ENCODE data around the gene RHOB. TPM values are rescaled to one million over a fixed set of nuclear protein-coding genes. Genes with fewer than 3 reads are reported as not detected.

Gene RHOB
- total and polyA plus RNA-seq, 4 donors: 82.6 to 634 (median 160) TPM

DNA sequence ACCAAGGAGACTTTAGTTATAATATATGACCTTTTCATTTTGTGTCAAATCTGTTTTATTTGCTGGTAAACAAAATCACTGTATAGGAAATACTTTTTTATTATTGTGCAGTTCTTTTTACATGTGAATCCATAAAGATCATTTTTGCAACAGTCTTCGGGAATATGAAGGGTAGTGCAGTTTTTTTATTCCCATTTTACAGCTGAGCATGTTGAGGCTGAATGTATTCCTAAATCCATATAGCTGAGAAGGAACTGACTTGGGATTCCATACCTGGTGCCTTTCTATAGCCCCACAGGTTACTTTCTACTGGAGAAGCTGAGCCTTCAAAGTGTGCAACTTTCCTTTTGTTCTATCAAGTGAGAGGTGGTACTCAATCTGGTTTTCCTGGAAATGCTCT lies 29.6 kb downstream of the RHOB start (continued):
- TF ChIP-seq, protein P1, sequence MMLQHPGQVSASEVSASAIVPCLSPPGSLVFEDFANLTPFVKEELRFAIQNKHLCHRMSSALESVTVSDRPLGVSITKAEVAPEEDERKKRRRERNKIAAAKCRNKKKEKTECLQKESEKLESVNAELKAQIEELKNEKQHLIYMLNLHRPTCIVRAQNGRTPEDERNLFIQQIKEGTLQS (IDR thresholded peaks at IDR 0.05): no peak
- TF ChIP-seq, protein P2, sequence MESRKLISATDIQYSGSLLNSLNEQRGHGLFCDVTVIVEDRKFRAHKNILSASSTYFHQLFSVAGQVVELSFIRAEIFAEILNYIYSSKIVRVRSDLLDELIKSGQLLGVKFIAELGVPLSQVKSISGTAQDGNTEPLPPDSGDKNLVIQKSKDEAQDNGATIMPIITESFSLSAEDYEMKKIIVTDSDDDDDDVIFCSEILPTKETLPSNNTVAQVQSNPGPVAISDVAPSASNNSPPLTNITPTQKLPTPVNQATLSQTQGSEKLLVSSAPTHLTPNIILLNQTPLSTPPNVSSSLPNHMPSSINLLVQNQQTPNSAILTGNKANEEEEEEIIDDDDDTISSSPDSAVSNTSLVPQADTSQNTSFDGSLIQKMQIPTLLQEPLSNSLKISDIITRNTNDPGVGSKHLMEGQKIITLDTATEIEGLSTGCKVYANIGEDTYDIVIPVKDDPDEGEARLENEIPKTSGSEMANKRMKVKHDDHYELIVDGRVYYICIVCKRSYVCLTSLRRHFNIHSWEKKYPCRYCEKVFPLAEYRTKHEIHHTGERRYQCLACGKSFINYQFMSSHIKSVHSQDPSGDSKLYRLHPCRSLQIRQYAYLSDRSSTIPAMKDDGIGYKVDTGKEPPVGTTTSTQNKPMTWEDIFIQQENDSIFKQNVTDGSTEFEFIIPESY (IDR thresholded peaks at IDR 0.05): no peak

- H3K4me1 ChIP-seq (ENCODE audit: control insufficient read depth in 4 of 4, insufficient read depth in 4 of 4, low read length in 3 of 4): peaks cover 17 to 32% (median 29%) of the 10 kb centered on the region in 4 donors
- no peak overlapping the region for H3K9ac ChIP-seq (ENCODE audit: low read depth in 1 of 2, low read length in 2 of 2)
- DNase-seq (ENCODE audit: low spot score): no peak
- H3K9me3 ChIP-seq (ENCODE audit: control insufficient read depth in 4 of 4, low read length in 3 of 4): no peaks in the 10 kb centered on the region
- TF ChIP-seq TAF1 (conservative IDR thresholded peaks at IDR 0.05) (no peak), EGR1 (IDR thresholded peaks at IDR 0.05; ENCODE audit: low read depth in 2 of 2) (no peak), HNF4G (IDR thresholded peaks at IDR 0.05) (no peak), FOXA2 (IDR thresholded peaks at IDR 0.05) (no peak), SP1 (IDR thresholded peaks at IDR 0.05) (no peak), FOXA1 (IDR thresholded peaks at IDR 0.05) (no peak)
- TF ChIP-seq, protein P3, sequence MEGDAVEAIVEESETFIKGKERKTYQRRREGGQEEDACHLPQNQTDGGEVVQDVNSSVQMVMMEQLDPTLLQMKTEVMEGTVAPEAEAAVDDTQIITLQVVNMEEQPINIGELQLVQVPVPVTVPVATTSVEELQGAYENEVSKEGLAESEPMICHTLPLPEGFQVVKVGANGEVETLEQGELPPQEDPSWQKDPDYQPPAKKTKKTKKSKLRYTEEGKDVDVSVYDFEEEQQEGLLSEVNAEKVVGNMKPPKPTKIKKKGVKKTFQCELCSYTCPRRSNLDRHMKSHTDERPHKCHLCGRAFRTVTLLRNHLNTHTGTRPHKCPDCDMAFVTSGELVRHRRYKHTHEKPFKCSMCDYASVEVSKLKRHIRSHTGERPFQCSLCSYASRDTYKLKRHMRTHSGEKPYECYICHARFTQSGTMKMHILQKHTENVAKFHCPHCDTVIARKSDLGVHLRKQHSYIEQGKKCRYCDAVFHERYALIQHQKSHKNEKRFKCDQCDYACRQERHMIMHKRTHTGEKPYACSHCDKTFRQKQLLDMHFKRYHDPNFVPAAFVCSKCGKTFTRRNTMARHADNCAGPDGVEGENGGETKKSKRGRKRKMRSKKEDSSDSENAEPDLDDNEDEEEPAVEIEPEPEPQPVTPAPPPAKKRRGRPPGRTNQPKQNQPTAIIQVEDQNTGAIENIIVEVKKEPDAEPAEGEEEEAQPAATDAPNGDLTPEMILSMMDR (IDR thresholded peaks at IDR 0.05; ENCODE audit: low read depth, low read length, missing input control): no peak
- TF ChIP-seq, protein P4, sequence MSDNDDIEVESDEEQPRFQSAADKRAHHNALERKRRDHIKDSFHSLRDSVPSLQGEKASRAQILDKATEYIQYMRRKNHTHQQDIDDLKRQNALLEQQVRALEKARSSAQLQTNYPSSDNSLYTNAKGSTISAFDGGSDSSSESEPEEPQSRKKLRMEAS (IDR thresholded peaks at IDR 0.05): no peak
- TF ChIP-seq, protein P1 (IDR thresholded peaks at IDR 0.05): no peak
- TF ChIP-seq, protein P5, sequence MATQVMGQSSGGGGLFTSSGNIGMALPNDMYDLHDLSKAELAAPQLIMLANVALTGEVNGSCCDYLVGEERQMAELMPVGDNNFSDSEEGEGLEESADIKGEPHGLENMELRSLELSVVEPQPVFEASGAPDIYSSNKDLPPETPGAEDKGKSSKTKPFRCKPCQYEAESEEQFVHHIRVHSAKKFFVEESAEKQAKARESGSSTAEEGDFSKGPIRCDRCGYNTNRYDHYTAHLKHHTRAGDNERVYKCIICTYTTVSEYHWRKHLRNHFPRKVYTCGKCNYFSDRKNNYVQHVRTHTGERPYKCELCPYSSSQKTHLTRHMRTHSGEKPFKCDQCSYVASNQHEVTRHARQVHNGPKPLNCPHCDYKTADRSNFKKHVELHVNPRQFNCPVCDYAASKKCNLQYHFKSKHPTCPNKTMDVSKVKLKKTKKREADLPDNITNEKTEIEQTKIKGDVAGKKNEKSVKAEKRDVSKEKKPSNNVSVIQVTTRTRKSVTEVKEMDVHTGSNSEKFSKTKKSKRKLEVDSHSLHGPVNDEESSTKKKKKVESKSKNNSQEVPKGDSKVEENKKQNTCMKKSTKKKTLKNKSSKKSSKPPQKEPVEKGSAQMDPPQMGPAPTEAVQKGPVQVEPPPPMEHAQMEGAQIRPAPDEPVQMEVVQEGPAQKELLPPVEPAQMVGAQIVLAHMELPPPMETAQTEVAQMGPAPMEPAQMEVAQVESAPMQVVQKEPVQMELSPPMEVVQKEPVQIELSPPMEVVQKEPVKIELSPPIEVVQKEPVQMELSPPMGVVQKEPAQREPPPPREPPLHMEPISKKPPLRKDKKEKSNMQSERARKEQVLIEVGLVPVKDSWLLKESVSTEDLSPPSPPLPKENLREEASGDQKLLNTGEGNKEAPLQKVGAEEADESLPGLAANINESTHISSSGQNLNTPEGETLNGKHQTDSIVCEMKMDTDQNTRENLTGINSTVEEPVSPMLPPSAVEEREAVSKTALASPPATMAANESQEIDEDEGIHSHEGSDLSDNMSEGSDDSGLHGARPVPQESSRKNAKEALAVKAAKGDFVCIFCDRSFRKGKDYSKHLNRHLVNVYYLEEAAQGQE (IDR thresholded peaks at IDR 0.05): no peak
- no peaks in the 10 kb centered on the region for H3K27me3 ChIP-seq (ENCODE audit: control insufficient read depth in 4 of 4, insufficient read depth in 4 of 4, low read length in 3 of 4)
- H3K36me3 ChIP-seq (ENCODE audit: control insufficient read depth in 4 of 4, insufficient read depth in 3 of 4, low read depth in 1 of 4, low read length in 3 of 4): no peaks in the 10 kb centered on the region
- no peak overlapping the region for H3K4me3 ChIP-seq (ENCODE audit: low read depth in 1 of 3, low read length in 3 of 3)
- no peak overlapping the region for H3K27ac ChIP-seq (ENCODE audit: low read depth in 1 of 2, low read length in 2 of 2)
- 96% methylated on average over 7 of the region's 7 CpGs for WGBS
Observed at GRCh38 chr2:20476950-20477349, 30.1 kb downstream of the RHOB start.

DNA sequence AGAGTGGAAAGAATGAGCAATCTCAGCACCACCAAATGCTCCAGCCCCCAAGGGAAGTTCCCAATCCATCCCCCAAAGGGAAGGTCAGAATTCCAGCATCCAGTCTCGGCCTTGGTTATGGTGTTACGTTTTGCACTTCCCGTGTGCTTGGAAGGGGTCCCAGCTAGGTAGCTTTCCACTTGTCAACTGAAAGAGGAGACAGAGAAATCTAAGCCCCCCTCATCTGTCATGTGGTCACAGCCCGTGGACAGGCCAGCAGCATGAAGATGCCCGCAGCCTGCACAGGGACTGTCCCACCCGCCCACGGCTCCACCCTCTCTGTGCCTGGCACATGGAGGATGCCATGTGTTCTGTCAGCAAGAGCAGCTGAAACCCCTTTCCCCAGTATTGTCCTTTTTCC lies 32.1 kb downstream of the RHOB start:
- 94% methylated on average over 7 of the region's 7 CpGs for WGBS
- no peaks in the 10 kb centered on the region for H3K9me3 ChIP-seq (ENCODE audit: control insufficient read depth in 4 of 4, low read length in 3 of 4)
- H3K4me1 ChIP-seq (ENCODE audit: control insufficient read depth in 4 of 4, insufficient read depth in 4 of 4, low read length in 3 of 4): peaks cover 11 to 22% (median 17%) of the 10 kb centered on the region in 4 donors
- H3K27ac ChIP-seq (ENCODE audit: low read depth in 1 of 2, low read length in 2 of 2): no peak overlapping the region
- H3K4me3 ChIP-seq (ENCODE audit: low read depth in 1 of 3, low read length in 3 of 3): no peak overlapping the region
- H3K27me3 ChIP-seq (ENCODE audit: control insufficient read depth in 4 of 4, insufficient read depth in 4 of 4, low read length in 3 of 4): no peaks in the 10 kb centered on the region
- DNase-seq (ENCODE audit: low spot score): no peak
- H3K9ac ChIP-seq (ENCODE audit: low read depth in 1 of 2, low read length in 2 of 2): no peak overlapping the region
- H3K36me3 ChIP-seq (ENCODE audit: control insufficient read depth in 4 of 4, insufficient read depth in 3 of 4, low read depth in 1 of 4, low read length in 3 of 4): no peaks in the 10 kb centered on the region
- TF ChIP-seq EGR1 (IDR thresholded peaks at IDR 0.05; ENCODE audit: low read depth in 2 of 2): no peak
- no peak for TF ChIP-seq SP1 (IDR thresholded peaks at IDR 0.05)
- TF ChIP-seq FOXA2 (IDR thresholded peaks at IDR 0.05): no peak
- TF ChIP-seq, protein P4 (IDR thresholded peaks at IDR 0.05): no peak
- TF ChIP-seq, protein P2 (IDR thresholded peaks at IDR 0.05): no peak
- TF ChIP-seq, protein P3 (IDR thresholded peaks at IDR 0.05; ENCODE audit: low read depth, low read length, missing input control): no peak
- TF ChIP-seq RXRA (IDR thresholded peaks at IDR 0.05): no peak
- no peak for TF ChIP-seq HNF4G (IDR thresholded peaks at IDR 0.05)
- no peak for TF ChIP-seq TAF1 (conservative IDR thresholded peaks at IDR 0.05)
- no peak for TF ChIP-seq GABPA (IDR thresholded peaks at IDR 0.05 in 1 of 2, conservative IDR thresholded peaks at IDR 0.05 in 1 of 2)
- no peak for TF ChIP-seq YY1 (IDR thresholded peaks at IDR 0.05)

All from liver (tissue), 9 donors.